GM21576 (cell line): ENCODE measurements around the gene HMGCL.
A peak's percentile ranks its signal among the peaks of the same experiment; 100 is the strongest.
"Not testable (repeated sequence)": the region's sequence is repeated elsewhere in the genome, so short reads cannot be mapped to it uniquely, and the experiment has no call there.

Source experiments
- ATAC-seq: cut with Tn5 transposase; IDR thresholded peaks from one replicate; pipeline ENCODE4 v1.9.1; 2021; ENCODE audit warnings: mild to moderate bottlenecking, moderate library complexity; ENCODE audit not compliant: unreplicated experiment

The HMGCL gene

GRCh38 chr1:23827717-23828116 lies 2.5 kb upstream of the HMGCL start:
- ATAC-seq: no peak

DNA sequence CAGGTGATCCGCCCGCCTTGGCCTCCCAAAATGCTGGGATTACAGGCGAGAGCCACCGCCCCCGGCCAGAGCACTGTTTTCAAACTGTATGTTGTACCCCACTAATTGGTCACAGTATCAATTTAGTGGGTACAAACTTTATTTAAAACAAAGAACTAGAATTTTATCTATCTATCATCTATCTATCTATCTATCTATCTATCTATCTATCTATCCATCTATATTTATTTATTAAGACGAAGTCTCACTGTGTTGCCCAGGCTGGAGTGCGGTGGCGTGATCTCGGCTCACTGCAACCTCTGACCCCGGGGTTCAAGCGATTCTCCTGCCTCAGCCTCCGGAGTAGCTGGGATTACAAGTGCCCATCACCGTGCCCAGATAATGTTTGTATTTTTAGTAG lies 1.4 kb upstream of the HMGCL start:
- not testable (repeated sequence) for ATAC-seq

DNA sequence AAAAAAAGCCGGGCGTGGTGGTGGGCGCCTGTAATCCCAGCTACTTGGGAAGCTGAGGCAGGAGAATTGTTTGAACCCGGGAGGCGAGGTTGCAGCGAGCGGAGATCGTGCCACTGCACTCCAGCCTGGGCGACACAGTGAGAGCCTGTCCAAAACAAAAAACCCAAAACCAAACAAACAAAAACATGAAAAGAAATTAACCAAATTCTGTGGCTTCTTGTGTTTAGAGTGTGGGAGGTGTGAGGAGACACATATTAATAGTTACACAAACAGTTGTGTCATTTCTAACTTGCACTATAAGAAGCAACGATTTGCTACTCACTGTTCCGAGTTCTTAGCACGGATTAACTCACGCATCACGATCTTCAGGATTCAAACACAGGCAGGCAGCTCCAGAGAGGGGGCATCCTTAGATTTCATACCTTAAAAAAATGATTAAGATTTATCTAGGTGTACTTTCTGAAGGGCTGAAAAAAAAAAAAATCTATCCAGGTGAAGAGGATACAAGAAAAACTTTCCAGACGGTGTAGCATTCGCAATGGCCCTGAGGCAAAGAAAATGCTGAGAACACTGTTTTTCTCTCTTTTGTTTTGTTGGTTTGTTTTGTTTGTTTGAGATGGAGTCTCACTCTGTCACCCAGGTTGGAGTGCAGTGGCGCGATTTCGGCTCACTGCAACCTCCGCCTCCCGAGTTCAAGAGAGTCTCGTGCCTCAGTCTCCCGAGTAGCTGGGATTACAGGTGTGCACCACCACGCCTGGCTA lies 713 bp upstream of the HMGCL start:
- ATAC-seq: peak; percentile 34

DNA sequence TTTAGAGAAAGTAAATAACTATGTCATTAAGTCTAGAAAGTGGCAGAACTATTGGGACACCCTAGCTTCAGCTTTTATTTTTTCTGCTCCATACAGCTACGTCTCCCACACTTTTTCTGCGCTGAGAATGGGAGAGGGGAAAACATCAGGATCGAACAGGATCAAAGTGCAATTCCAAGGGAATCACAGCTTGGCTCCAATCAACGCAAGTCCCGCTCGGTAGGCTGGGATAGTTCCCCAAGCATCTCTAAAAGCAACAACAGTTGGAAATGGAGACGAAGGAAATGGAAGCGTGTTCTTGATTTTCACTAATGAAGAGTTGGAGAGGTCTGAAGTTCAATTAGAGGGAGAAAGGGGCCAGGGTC lies 536 bp downstream of the HMGCL start:
- no peak for ATAC-seq

- no peak for ATAC-seq
Observed at GRCh38 chr1:23823767-23824166, 1.5 kb downstream of the HMGCL start.

GRCh38 chr1:23817633-23818032 lies 7.6 kb downstream of the HMGCL start:
- no peak for ATAC-seq

DNA sequence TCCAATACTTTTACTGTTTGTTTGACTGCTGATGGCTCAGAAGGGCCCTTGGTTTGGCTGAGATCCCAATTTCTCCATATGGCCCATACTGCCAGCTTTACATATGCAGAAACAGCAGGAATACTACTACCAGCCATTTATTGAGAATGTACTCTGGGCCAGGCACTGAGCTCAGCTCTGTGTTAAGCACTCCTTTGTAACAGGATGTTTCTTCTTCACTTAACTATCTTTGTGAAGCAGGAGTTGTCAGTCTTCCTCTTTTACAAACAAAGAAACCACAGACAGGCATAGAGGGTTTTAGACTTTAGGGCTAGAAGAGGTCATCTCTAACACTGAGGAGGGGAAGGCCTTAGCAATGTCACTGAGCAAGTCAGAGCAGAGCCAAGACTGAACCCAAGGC lies 8.3 kb downstream of the HMGCL start:
- ATAC-seq: no peak

DNA sequence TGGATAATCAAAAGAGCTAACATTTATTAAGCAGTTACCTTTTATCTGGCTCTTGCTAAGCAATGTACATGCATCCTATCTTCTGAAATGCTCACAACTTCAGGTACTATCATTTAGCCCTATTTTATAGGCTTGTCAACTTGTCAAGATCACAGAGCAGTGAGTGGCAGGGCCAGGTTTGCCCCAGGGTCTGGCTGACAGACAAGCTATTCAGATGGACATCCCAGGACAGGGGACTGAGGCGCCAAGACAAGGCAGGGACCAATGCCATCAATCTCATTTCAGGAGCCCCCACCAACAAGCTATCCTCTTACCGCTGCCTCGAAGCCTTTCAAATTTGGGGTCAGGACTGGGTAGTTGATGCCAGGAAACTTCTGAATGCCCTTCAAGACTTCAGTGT lies 8.9 kb downstream of the HMGCL start:
- no peak for ATAC-seq

- ATAC-seq: no peak
Observed at GRCh38 chr1:23814016-23814415, 11.2 kb downstream of the HMGCL start.

- peak; percentile 54 for ATAC-seq
Observed at GRCh38 chr1:23810818-23811540, 14.2 kb downstream of the HMGCL start.

- no peak for ATAC-seq
Observed at GRCh38 chr1:23809751-23810171, 15.5 kb downstream of the HMGCL start.

DNA sequence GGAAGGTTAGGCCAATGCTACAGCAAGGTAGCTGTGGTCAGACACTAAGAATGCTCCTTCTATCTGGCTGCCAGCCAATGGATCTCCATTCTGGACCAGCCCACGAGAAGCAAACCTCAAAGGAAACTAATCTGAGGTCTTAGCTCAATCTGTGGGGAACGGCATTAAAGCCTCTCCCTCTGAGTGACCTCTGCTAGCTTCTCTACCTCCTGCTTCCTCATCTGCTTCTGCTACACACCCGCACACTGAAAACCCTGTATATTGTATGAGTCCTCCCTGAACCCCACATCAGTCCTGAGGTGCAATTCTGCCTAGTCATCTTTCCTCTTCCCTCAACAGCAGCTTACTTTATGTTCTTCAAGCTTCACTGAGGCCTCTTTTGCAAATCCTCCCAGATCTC lies 17.8 kb downstream of the HMGCL start:
- ATAC-seq: no peak

DNA sequence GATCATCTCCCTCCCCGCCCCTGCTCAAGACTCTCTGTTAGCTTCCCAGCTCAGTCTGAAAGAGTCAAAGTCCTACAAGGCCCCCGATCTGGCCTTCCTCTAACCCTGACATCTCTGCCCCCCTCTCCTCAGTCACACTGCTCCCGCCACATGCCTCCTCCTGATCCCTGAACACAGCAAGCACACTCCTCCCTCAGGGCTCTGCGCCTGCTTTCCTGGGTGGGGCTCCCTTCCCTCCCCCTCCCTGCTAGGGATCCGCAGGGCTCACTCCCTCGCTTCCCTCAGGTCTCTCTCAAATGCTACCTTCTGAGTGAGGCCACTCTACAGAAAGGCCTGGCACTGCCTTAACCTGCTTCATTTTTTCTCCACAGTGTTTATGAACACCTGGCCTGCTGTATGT lies 18.9 kb downstream of the HMGCL start:
- no peak for ATAC-seq

GRCh38 chr1:23805025-23805424 lies 20.2 kb downstream of the HMGCL start:
- ATAC-seq: no peak

- ATAC-seq: no peak
Observed at GRCh38 chr1:23804183-23804835, 20.9 kb downstream of the HMGCL start.

- ATAC-seq: no peak
Observed at GRCh38 chr1:23803674-23804073, 21.6 kb downstream of the HMGCL start.

DNA sequence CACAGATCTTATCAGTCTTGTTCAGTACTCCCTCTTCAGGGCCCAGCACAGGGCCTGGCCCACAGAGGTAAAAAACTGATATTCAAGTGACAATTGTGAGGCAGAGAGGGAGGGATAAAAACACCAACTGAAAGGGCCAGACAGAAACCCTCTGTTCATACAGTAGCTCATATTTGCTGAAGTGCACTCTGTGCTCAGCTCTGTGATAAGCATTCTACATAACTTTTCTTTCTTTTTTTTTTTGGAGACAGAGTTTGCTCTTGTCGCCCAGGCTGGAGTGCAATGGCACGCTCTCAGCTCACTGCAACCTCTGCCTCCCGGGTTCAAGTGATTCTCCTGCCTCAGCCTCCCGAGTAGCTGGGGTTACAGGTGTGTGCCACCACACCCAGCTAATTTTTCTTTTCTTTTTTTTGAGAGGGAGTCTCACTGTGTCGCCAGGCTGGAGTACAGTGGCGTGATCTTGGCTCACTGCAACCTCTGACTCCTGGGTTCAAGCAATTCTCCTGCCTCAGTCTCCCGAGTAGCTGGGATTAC lies 22.4 kb downstream of the HMGCL start:
- not testable (repeated sequence) for ATAC-seq

- ATAC-seq: no peak
Observed at GRCh38 chr1:23801876-23802275, 23.4 kb downstream of the HMGCL start.

DNA sequence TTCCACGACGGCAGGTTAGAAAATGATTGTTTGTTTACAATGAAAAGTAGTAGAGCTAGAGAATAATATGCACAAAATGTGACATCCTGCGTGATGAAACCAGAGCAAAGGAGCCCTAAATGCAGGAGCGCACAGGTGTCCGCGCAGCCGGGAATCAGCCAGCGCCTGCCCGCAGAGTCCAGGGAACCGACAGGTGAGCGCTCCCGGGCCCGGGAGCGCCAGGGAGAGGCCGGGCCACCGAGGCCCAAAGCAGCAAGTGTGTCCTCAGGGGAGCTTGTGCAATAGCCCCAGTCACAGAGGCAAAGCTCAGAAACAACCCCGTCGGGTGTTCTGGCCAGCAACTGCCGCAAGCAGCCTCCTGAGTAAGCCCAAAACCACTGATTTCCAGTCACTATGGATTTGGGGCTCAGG lies 23.9 kb downstream of the HMGCL start:
- ATAC-seq: no peak

DNA sequence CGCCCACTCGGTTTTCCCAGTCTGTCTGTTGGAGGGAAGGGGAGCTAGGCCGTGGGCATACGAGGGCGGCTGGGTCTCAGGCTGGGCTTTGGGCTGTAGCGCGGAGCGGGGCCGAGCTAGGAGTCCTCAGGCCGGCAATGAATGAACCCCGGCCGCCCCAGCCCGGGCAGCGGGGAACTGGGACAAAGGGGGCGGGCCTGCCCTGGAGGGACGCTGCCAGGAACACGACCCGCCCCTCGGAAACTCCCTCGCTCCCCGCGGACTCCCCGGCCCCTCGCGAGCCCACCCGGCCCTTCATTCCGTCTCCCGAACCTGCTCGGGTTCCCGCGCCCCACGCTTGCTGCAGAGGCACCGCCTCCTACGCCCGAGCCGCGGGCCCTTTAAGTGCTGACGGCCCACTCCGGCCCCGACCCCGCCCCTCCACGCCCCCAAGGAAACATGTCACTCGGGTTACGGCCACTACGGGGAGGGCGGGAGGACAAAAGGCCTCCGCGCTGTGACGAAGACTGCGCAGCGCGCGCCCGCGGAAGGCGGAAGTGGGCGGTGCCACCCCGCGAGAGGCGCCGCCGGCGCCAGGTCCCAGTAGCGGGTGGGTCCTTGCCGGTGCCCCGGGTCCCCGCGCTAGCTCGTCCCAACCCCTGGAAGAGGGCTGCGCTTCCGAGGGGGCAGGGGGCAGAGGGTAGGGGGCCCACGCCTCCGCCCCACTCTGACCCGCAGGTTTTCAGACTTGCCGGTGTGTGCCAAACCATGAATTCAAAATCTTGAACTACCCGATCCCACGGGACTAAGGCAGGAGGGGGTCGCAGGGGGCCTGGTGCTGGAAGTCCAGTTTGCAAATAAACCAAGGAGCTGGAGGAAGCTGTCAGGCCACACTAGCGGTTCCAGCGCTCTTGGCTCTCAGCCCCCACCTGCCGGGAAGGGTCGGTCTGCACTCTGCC lies 24.6 kb downstream of the HMGCL start, which contains the start of gene GALE:
TSS of gene GALE (minus strand) at position 355 of the 938 bp plus-strand sequence. CDS start 1,747 bp downstream, outside the sequence.
- peak; percentile 69 for ATAC-seq
